GM23338 (cell line): ENCODE data around the gene MPP4. TPM values are rescaled to one million over a fixed set of nuclear protein-coding genes. Genes with fewer than 3 reads are reported as not detected.

Experiments
- ATAC-seq: fragments of 200-7000 bp; cut with Tn5 transposase; 3 replicates; pipeline ENCODE4 v1.9.1; 2020
- DNase-seq: peaks from one replicate; pipeline ENCODE4 v3.0.0-alpha.2; 2015; ENCODE audit warnings: low spot score
- H2AFZ ChIP-seq: fragments of 200-600 bp; sonication (generic); 2 replicates; pipeline ENCODE4 v1.8.0; 2016; ENCODE audit warnings: antibody characterized with exemption, mild to moderate bottlenecking, moderate library complexity
- H3F3A ChIP-seq: fragments of 200-600 bp; sonication (generic); replicated peaks from 2 replicates; pipeline ENCODE4 v1.8.0; 2017; ENCODE audit warnings: antibody characterized with exemption, mixed run types, low read depth
- H3K27ac ChIP-seq: fragments of 200-600 bp; sonication (generic); 2 replicates; pipeline ENCODE4 v1.6.1; 2016; ENCODE audit warnings: low read depth
- H3K27me3 ChIP-seq: fragments of 200-600 bp; sonication (generic); 2 replicates; pipeline ENCODE4 v1.8.0; 2016; ENCODE audit warnings: mild to moderate bottlenecking, mixed run types, moderate library complexity; ENCODE audit not compliant: insufficient read depth
- H3K36me3 ChIP-seq: fragments of 200-600 bp; sonication (generic); 2 replicates; pipeline ENCODE4 v1.8.0; 2016; ENCODE audit warnings: mild to moderate bottlenecking; ENCODE audit not compliant: insufficient read depth
- H3K4me1 ChIP-seq: fragments of 200-600 bp; sonication (generic); 2 replicates; pipeline ENCODE4 v1.8.0; 2016; ENCODE audit warnings: mild to moderate bottlenecking, moderate library complexity; ENCODE audit not compliant: insufficient read depth
- H3K4me2 ChIP-seq: fragments of 200-600 bp; sonication (generic); 2 replicates; pipeline ENCODE4 v1.7.1; 2017; ENCODE audit warnings: mixed run types
- H3K4me3 ChIP-seq: fragments of 200-600 bp; sonication (generic); 2 replicates; pipeline ENCODE4 v1.6.1; 2016; ENCODE audit warnings: mixed run types
- H3K79me2 ChIP-seq: fragments of 200-600 bp; sonication (generic); replicated peaks from 2 replicates; pipeline ENCODE4 v1.8.0; 2017; ENCODE audit warnings: mild to moderate bottlenecking; ENCODE audit not compliant: insufficient read depth
- H3K9me2 ChIP-seq: fragments of 200-600 bp; sonication (generic); 2 replicates; pipeline ENCODE4 v1.8.0; 2017; ENCODE audit not compliant: insufficient read depth
- H4K20me1 ChIP-seq: fragments of 200-600 bp; sonication (generic); replicated peaks from 2 replicates; pipeline ENCODE4 v1.8.0; 2017; ENCODE audit warnings: mild to moderate bottlenecking; ENCODE audit not compliant: insufficient read depth
- H3K27ac Mint-ChIP-seq: 2 replicates; pipeline ENCODE4 v1.8.0; 2020; ENCODE audit warnings: inconsistent platforms, mild to moderate bottlenecking, moderate library complexity, mixed read lengths
- H3K27me3 Mint-ChIP-seq: 3 replicates; pipeline ENCODE4 v1.8.0; 2022; ENCODE audit warnings: low read depth, mild to moderate bottlenecking, moderate library complexity, mixed read lengths, inconsistent platforms; ENCODE audit not compliant: insufficient read depth, poor library complexity
- H3K36me3 Mint-ChIP-seq: 3 replicates; pipeline ENCODE4 v1.8.0; 2021; ENCODE audit warnings: low read depth, mild to moderate bottlenecking, inconsistent platforms, moderate library complexity, mixed read lengths
- H3K4me1 Mint-ChIP-seq: 3 replicates; pipeline ENCODE4 v1.8.0; 2020; ENCODE audit warnings: mild to moderate bottlenecking, inconsistent platforms, mixed read lengths
- H3K4me3 Mint-ChIP-seq: 3 replicates; pipeline ENCODE4 v1.8.0; 2021; ENCODE audit warnings: moderate library complexity, mild to moderate bottlenecking, inconsistent platforms, mixed read lengths
- H3K9me3 Mint-ChIP-seq: 3 replicates; pipeline ENCODE4 v1.8.0; 2020; ENCODE audit warnings: moderate library complexity, mild to moderate bottlenecking, inconsistent platforms, mixed read lengths
- CREB1 ChIP-seq: fragments of 250-450 bp; sonication (Bioruptor Pico); IDR thresholded peaks from 2 replicates; pipeline ENCODE4 v1.5.0; 2020; ENCODE audit warnings: low read depth, mild to moderate bottlenecking, moderate library complexity
- ETS1 ChIP-seq: IDR thresholded peaks from 2 replicates; pipeline ENCODE4 v1.6.1; 2016; ENCODE audit warnings: antibody characterized with exemption
- EZH2 ChIP-seq: fragments of 200-600 bp; sonication (generic); IDR thresholded peaks from one replicate; pipeline ENCODE4 v1.8.0; 2017; ENCODE audit warnings: antibody characterized with exemption, mild to moderate bottlenecking, low read depth; ENCODE audit not compliant: unreplicated experiment
- JUNB ChIP-seq: IDR thresholded peaks from one replicate; pipeline ENCODE4 v1.6.1; 2016; ENCODE audit warnings: antibody characterized with exemption; ENCODE audit not compliant: unreplicated experiment
- NANOG ChIP-seq: IDR thresholded peaks from 2 replicates; pipeline ENCODE4 v1.6.1; 2016; ENCODE audit warnings: antibody characterized with exemption, borderline replicate concordance
- POLR2AphosphoS5 ChIP-seq: IDR thresholded peaks from 2 replicates; pipeline ENCODE4 v1.6.1; 2016; ENCODE audit warnings: antibody characterized with exemption, low read depth
- REST ChIP-seq: IDR thresholded peaks from one replicate; pipeline ENCODE4 v1.6.1; 2018; ENCODE audit warnings: antibody characterized with exemption; ENCODE audit not compliant: unreplicated experiment
- STAT1 ChIP-seq: IDR thresholded peaks from one replicate; pipeline ENCODE4 v1.6.1; 2016; ENCODE audit warnings: antibody characterized with exemption; ENCODE audit not compliant: unreplicated experiment
- ZNF114 ChIP-seq: fragments of 250-450 bp; sonication (Bioruptor Pico); IDR thresholded peaks from 2 replicates; pipeline ENCODE4 v1.5.0; 2020; ENCODE audit warnings: mild to moderate bottlenecking, moderate library complexity
- ZNF331 ChIP-seq: fragments of 250-450 bp; sonication (Bioruptor Pico); IDR thresholded peaks from 2 replicates; pipeline ENCODE4 v1.5.0; 2020; ENCODE audit warnings: low read depth, mild to moderate bottlenecking, moderate library complexity
- ZNF462 ChIP-seq: fragments of 250-450 bp; sonication (Bioruptor Pico); IDR thresholded peaks from 2 replicates; pipeline ENCODE4 v1.5.0; 2020; ENCODE audit warnings: mild to moderate bottlenecking, moderate library complexity
- polyA plus RNA-seq: library from polyadenylated mRNA; unstranded; fragments of >200 nt; fragmentation: Nextera tagmentation; extraction: Ambion mirVana; gene quantifications from 2 replicates; pipeline ENCODE4 v1.2.1, GENCODE V29; 2016
- total RNA-seq: library from RNA; depleted of rRNA; stranded (reverse); fragments of >200 nt; shearing (Covaris generic); gene quantifications from 2 replicates; pipeline ENCODE4 v1.2.3, GENCODE V29; 2014

MPP4 gene
- total and polyA plus RNA-seq, 2 experiments from 2014 or later: not detected

GRCh38 chr2:201642086-201642578, 56.3 kb downstream of the MPP4 start:
- DNase-seq (peak; percentile 83), ATAC-seq (peak; percentile 23)
- H3K9me3 Mint-ChIP-seq: no peaks in the 10 kb centered on the region
- no peaks in the 10 kb centered on the region for H3K9me2 ChIP-seq
- no peaks in the 10 kb centered on the region; the same call in 1 of the 2 replicates for H4K20me1 ChIP-seq
- H3K36me3 ChIP-seq: peaks cover 15% of the 10 kb centered on the region; the same call in 1 of the 2 replicates
- peak overlapping the region; percentile 74 for H3K4me3 ChIP-seq
- H3K27ac ChIP-seq: peak overlapping the region; percentile 97
- H3K27me3 ChIP-seq: no peaks in the 10 kb centered on the region
- peak overlapping the region; percentile 90 for H3K4me3 Mint-ChIP-seq
- peaks cover 16% of the 10 kb centered on the region for H3K36me3 Mint-ChIP-seq
- H3F3A ChIP-seq: no peaks in the 10 kb centered on the region
- peaks cover 10% of the 10 kb centered on the region; the same call in 1 of the 2 replicates for H3K4me1 ChIP-seq
- peak overlapping the region; percentile 88 for H2AFZ ChIP-seq
- TF ChIP-seq STAT1: no peak
- TF ChIP-seq JUNB: no peak
- no peak for TF ChIP-seq ZNF462 (CRISPR knock-in tag)
- no peak for TF ChIP-seq ZNF114
- TF ChIP-seq CREB1: no peak
- TF ChIP-seq NANOG: no peak
- H3K4me1 Mint-ChIP-seq: peaks cover 14% of the 10 kb centered on the region
- peak overlapping the region; percentile 89 for H3K4me2 ChIP-seq
- H3K27ac Mint-ChIP-seq: peak overlapping the region; percentile 96
- peaks cover 5% of the 10 kb centered on the region for H3K27me3 Mint-ChIP-seq
- peaks cover 26% of the 10 kb centered on the region for H3K79me2 ChIP-seq

GRCh38 chr2:201639205-201639604, 59.2 kb downstream of the MPP4 start:
- H3K27me3 ChIP-seq: no peaks in the 10 kb centered on the region
- H4K20me1 ChIP-seq: no peaks in the 10 kb centered on the region; the same call in 1 of the 2 replicates
- no peak for ATAC-seq
- H3K4me1 Mint-ChIP-seq: peaks cover 11% of the 10 kb centered on the region
- H3K4me3 ChIP-seq: no peak overlapping the region
- H2AFZ ChIP-seq: no peak overlapping the region
- no peaks in the 10 kb centered on the region for H3K9me3 Mint-ChIP-seq
- peaks cover 41% of the 10 kb centered on the region for H3K36me3 ChIP-seq
- H3K4me3 Mint-ChIP-seq: no peak overlapping the region
- no peak overlapping the region for H3K4me2 ChIP-seq
- peaks cover 39% of the 10 kb centered on the region for H3K36me3 Mint-ChIP-seq
- peaks cover 26% of the 10 kb centered on the region for H3K79me2 ChIP-seq
- H3K27ac Mint-ChIP-seq: no peak overlapping the region
- no peak for DNase-seq
- peaks cover 5% of the 10 kb centered on the region for H3K27me3 Mint-ChIP-seq
- no peaks in the 10 kb centered on the region for H3K9me2 ChIP-seq
- H3F3A ChIP-seq: no peaks in the 10 kb centered on the region
- H3K4me1 ChIP-seq: peaks cover 10% of the 10 kb centered on the region; the same call in 1 of the 2 replicates
- no peak overlapping the region for H3K27ac ChIP-seq
- TF ChIP-seq NANOG (no peak), ETS1 (no peak), JUNB (no peak), ZNF114 (no peak), CREB1 (no peak), ZNF331 (CRISPR knock-in tag) (no peak), EZH2 (no peak), REST (no peak), STAT1 (no peak), POLR2AphosphoS5 (no peak)
